Stomach (tissue), 4 donors: ENCODE measurements around the gene DRG2.

Experiments
- CTCF ChIP-seq, 7 experiments: fragments of 450-650 bp in 4 of 7; fragments of 200-600 bp in 3 of 7; sonication (generic) in 3 of 7; IDR thresholded peaks; one replicate each; pipeline ENCODE4 v1.5.1; 2016 to 2019; ENCODE audit warnings: antibody characterized with exemption in 7 of 7, control low read depth in 2 of 7, mild to moderate bottlenecking in 1 of 7
- EP300 ChIP-seq: sonication (generic); formaldehyde crosslinking; IDR thresholded peaks from one replicate; pipeline ENCODE4 v1.6.1; 2017; ENCODE audit warnings: antibody characterized with exemption
- POLR2A ChIP-seq, 4 donors: fragments of 450-650 bp; IDR thresholded peaks; one replicate each; pipeline ENCODE4 v1.6.1; 2016; ENCODE audit warnings: antibody characterized with exemption in 4 of 4, control low read depth in 2 of 4, mild to moderate bottlenecking in 1 of 4, moderate library complexity in 1 of 4
- POLR2AphosphoS5 ChIP-seq, 3 donors: sonication (generic); formaldehyde crosslinking; IDR thresholded peaks; one replicate each; pipeline ENCODE4 v1.6.1; 2016; ENCODE audit warnings: antibody characterized with exemption in 3 of 3

DNA sequence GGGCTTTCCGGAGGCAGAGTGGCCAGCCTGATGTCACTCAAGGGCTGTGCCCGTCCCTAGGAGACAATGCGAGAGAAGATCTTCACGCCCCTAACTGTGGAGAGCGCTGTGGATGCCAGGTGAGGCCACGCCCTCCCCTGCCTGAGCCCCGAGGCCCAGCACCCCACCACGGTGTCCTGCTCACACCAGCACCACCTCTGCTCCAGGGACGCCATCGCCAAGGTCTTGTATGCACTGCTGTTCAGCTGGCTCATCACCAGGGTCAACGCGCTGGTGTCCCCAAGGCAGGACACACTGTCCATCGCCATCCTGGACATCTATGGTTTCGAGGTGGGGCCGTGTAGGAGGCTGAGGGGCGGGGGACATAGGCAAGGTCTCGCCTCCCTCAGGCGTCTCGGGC is 48.6 kb downstream of the DRG2 start:
- TF ChIP-seq CTCF (IDR thresholded peaks at IDR 0.05) (no peak), POLR2AphosphoS5 (IDR thresholded peaks at IDR 0.05) (no peak), EP300 (no peak), POLR2A (IDR thresholded peaks at IDR 0.05) (no peak)
